Aorta (tissue), 5 donors: Measurements from ENCODE around the gene TWIST2. TPM values are rescaled to one million over a fixed set of nuclear protein-coding genes. Genes with fewer than 3 reads are reported as not detected.

Experiments
- ATAC-seq: fragments of 200-7000 bp; cut with Tn5 transposase; one replicate; pipeline ENCODE4 v1.9.1; 2022; ENCODE audit warnings: moderate library complexity; ENCODE audit not compliant: low FRiP score
- DNase-seq, 2 donors: peaks; one replicate each; pipeline ENCODE4 v3.0.0-alpha.2; 2020
- H3K27ac ChIP-seq, 2 donors: one replicate each; pipeline ENCODE4 v1.5.1; 2013; ENCODE audit warnings: low read length in 2 of 2, mild to moderate bottlenecking in 2 of 2, moderate library complexity in 2 of 2, control low read depth in 1 of 2, inconsistent platforms in 1 of 2, low read depth in 1 of 2
- H3K27me3 ChIP-seq, 2 donors: one replicate each; pipeline ENCODE4 v1.6.1; 2013; ENCODE audit warnings: control low read depth in 1 of 2, low read length in 1 of 2, mild to moderate bottlenecking in 1 of 2, moderate library complexity in 1 of 2; ENCODE audit not compliant: insufficient read depth in 2 of 2, control insufficient read depth in 1 of 2
- H3K36me3 ChIP-seq, 2 donors: one replicate each; pipeline ENCODE4 v1.6.1; 2013; ENCODE audit warnings: control low read depth in 1 of 2, low read length in 1 of 2, mild to moderate bottlenecking in 1 of 2; ENCODE audit not compliant: insufficient read depth in 2 of 2, control insufficient read depth in 1 of 2
- H3K4me1 ChIP-seq, 2 donors: one replicate each; pipeline ENCODE4 v1.6.1; 2013; ENCODE audit warnings: low read length in 2 of 2, control low read depth in 1 of 2, mild to moderate bottlenecking in 1 of 2, moderate library complexity in 1 of 2; ENCODE audit not compliant: insufficient read depth in 2 of 2, control insufficient read depth in 1 of 2
- H3K4me3 ChIP-seq, 2 donors: one replicate each; pipeline ENCODE4 v1.5.1; 2013; ENCODE audit warnings: low read length in 2 of 2, control low read depth in 1 of 2, mild to moderate bottlenecking in 1 of 2
- H3K9me3 ChIP-seq: one replicate; pipeline ENCODE4 v1.6.1; 2013; ENCODE audit warnings: mild to moderate bottlenecking, low read length; ENCODE audit not compliant: control insufficient read depth
- WGBS, 2 donors: extraction: QIAGEN DNeasy Blood & Tissue Kit; methylation state at CpG; one replicate each; pipeline ENCODE4 v1.1.7; 2013; 5-methylcytosine and 5-hydroxymethylcytosine counted together
- intact Hi-C, 2 donors: fragments of 100-400 bp; cut with DNase I; formaldehyde crosslinking; loops; one replicate each; pipeline versions ENCODE4 v1.14.2 to v1.15.0; 2022
- polyA plus RNA-seq, 2 donors: library from polyadenylated mRNA; stranded (reverse); fragments of 200-250 nt; gene quantifications; one replicate each; pipeline ENCODE4 v1.2.3, GENCODE V29; 2013
- total RNA-seq, 2 donors: library from RNA; stranded (reverse); fragmentation: NEBNext Ultra II Directional; extraction: Animal tissue kit (Norgen Biotek cat#: 25700); gene quantifications; one replicate each; pipeline ENCODE4 v1.2.1, GENCODE V29; 2021
- donor health status: healthy with polysubstance abuse.
- donor health status: Bipolar disorder and iron deficiency.
- donor health status: DM: no; HTN: no; CAD: no.
- donor health status: DM: no; HTN: no; CAD: no.
- donor health status: DM: yes; HTN: yes; CAD: no.

Gene TWIST2
- total and polyA plus RNA-seq, 4 donors, result 6.0 to 20.8 (median 14.6) TPM

- 95% methylated on average over 15 to 16 of the region's 16 CpGs for WGBS, 2 donors
- no peak overlapping the region for H3K27ac ChIP-seq
These were observed 9.1 kb downstream of the TWIST2 start for GRCh38 chr2:238856713-238857567.

GRCh38 chr2:238857959-238858358 lies 10.1 kb downstream of the TWIST2 start:
- intact Hi-C loops, result no loop called here
- no peaks in the 10 kb centered on the region for H3K36me3 ChIP-seq
- no peak overlapping the region for H3K4me3 ChIP-seq
- H3K27me3 ChIP-seq, result no peaks in the 10 kb centered on the region
- ATAC-seq, result no peak
- 93 to 96% methylated on average over 4 of the region's 4 CpGs for WGBS, 2 donors
- H3K9me3 ChIP-seq, result no peaks in the 10 kb centered on the region
- no peak for DNase-seq
- H3K27ac ChIP-seq, result no peak overlapping the region
- H3K4me1 ChIP-seq, result no peaks in the 10 kb centered on the region

More at GRCh38 chr2:238856713-238857567, 9.1 kb downstream of the TWIST2 start:
- H3K4me3 ChIP-seq, result no peak overlapping the region
- H3K27me3 ChIP-seq, result no peaks in the 10 kb centered on the region
- ATAC-seq, result no peak
- H3K9me3 ChIP-seq, result no peaks in the 10 kb centered on the region
- intact Hi-C loops, result no loop called here
- H3K4me1 ChIP-seq, result no peaks in the 10 kb centered on the region
- DNase-seq, result no peak
- H3K36me3 ChIP-seq, result no peaks in the 10 kb centered on the region

- ATAC-seq, result no peak
- Histone ChIP-seq H3K27me3 (no peaks in the 10 kb centered on the region), H3K27ac (no peak overlapping the region), H3K9me3 (no peaks in the 10 kb centered on the region), H3K4me3 (no peak overlapping the region), H3K36me3 (no peaks in the 10 kb centered on the region), H3K4me1 (no peaks in the 10 kb centered on the region)
- WGBS, 2 donors, result 89% methylated on average over 14 of the region's 14 CpGs
- DNase-seq, result no peak
- intact Hi-C loops, result loop anchor here in 1 of 2 donors (10.0 kb wide), 1 partner anchor 135 kb away; no protein-coding TSS in a partner anchor
These were observed 11.9 kb downstream of the TWIST2 start for GRCh38 chr2:238859636-238860347.

- intact Hi-C loops, result loop anchor here in 1 of 2 donors (10.0 kb wide), 1 partner anchor 136 kb away; no protein-coding TSS in a partner anchor
- no peaks in the 10 kb centered on the region for H3K36me3 ChIP-seq
- no peaks in the 10 kb centered on the region for H3K27me3 ChIP-seq
- no peaks in the 10 kb centered on the region for H3K9me3 ChIP-seq
- no peak overlapping the region for H3K27ac ChIP-seq
- H3K4me1 ChIP-seq, result no peaks in the 10 kb centered on the region
- no peak for DNase-seq
- ATAC-seq, result no peak
- H3K4me3 ChIP-seq, result no peak overlapping the region
- 88 to 89% methylated on average over 21 of the region's 21 CpGs for WGBS, 2 donors
These were observed 13.3 kb downstream of the TWIST2 start for GRCh38 chr2:238861013-238861730.

GRCh38 chr2:238861766-238862315 lies 14.0 kb downstream of the TWIST2 start:
- Histone ChIP-seq H3K36me3 (no peaks in the 10 kb centered on the region), H3K4me1 (no peaks in the 10 kb centered on the region), H3K9me3 (no peaks in the 10 kb centered on the region), H3K27me3 (no peaks in the 10 kb centered on the region), H3K4me3 (no peak overlapping the region), H3K27ac (no peak overlapping the region)
- no peak for DNase-seq
- no peak for ATAC-seq
- intact Hi-C loops, result loop anchor here in 1 of 2 donors (10.0 kb wide), 1 partner anchor 137 kb away; no protein-coding TSS in a partner anchor
- WGBS, 2 donors, result 97% methylated on average over 10 of the region's 10 CpGs

- H3K27me3 ChIP-seq, result no peaks in the 10 kb centered on the region
- H3K36me3 ChIP-seq, result no peaks in the 10 kb centered on the region
- no peak overlapping the region for H3K27ac ChIP-seq
- no peak for ATAC-seq
- no peak for DNase-seq
- H3K4me1 ChIP-seq, result no peaks in the 10 kb centered on the region
- intact Hi-C loops, result loop anchor here in 1 of 2 donors (10.0 kb wide), 1 partner anchor 138 kb away; no protein-coding TSS in a partner anchor
- 95% methylated on average over 5 of the region's 5 CpGs for WGBS, 2 donors
- H3K4me3 ChIP-seq, result no peak overlapping the region
- no peaks in the 10 kb centered on the region for H3K9me3 ChIP-seq
These were observed 14.8 kb downstream of the TWIST2 start for GRCh38 chr2:238862701-238863100.

GRCh38 chr2:238863231-238863630 lies 15.3 kb downstream of the TWIST2 start:
- intact Hi-C loops, result loop anchor here in 1 of 2 donors (10.0 kb wide), 1 partner anchor 138 kb away; no protein-coding TSS in a partner anchor
- 95 to 96% methylated on average over 14 of the region's 14 CpGs for WGBS, 2 donors
- peak overlapping the region; percentile 28 to 69 for H3K27ac ChIP-seq

GRCh38 chr2:238863749-238864206 lies 15.9 kb downstream of the TWIST2 start:
- no peak for DNase-seq
- WGBS, 2 donors, result 21 to 22% methylated on average over 9 of the region's 9 CpGs
- Histone ChIP-seq H3K9me3 (no peaks in the 10 kb centered on the region), H3K36me3 (no peaks in the 10 kb centered on the region), H3K27me3 (no peaks in the 10 kb centered on the region), H3K4me3 (no peak overlapping the region), H3K4me1 (no peaks in the 10 kb centered on the region), H3K27ac (peak overlapping the region; percentile 28 to 69)
- ATAC-seq, result no peak
- intact Hi-C loops, result loop anchor here in 1 of 2 donors (10.0 kb wide), 1 partner anchor 139 kb away; no protein-coding TSS in a partner anchor

More at GRCh38 chr2:238863231-238863630, 15.3 kb downstream of the TWIST2 start:
- ATAC-seq, result no peak
- no peaks in the 10 kb centered on the region for H3K9me3 ChIP-seq
- H3K4me1 ChIP-seq, result no peaks in the 10 kb centered on the region
- no peaks in the 10 kb centered on the region for H3K36me3 ChIP-seq
- no peak overlapping the region for H3K4me3 ChIP-seq
- H3K27me3 ChIP-seq, result no peaks in the 10 kb centered on the region
- DNase-seq, result no peak
